CD4-positive, CD25-positive, alpha-beta regulatory T cell (primary cell): ENCODE measurements around the gene MLIP. TPM values are rescaled to one million over a fixed set of nuclear protein-coding genes. Genes with fewer than 3 reads are reported as not detected.
"Not testable (repeated sequence)": the region's sequence is repeated elsewhere in the genome, so short reads cannot be mapped to it uniquely, and the experiment has no call there.

ENCODE experiments used
- ATAC-seq, 2 donors: fragments of 150-1000 bp; cut with Tn5 transposase; one replicate each; pipeline ENCODE4 v1.10.0; 2021; ENCODE audit warnings: low read depth in 2 of 2, moderate number of reproducible peaks in 2 of 2, moderate library complexity in 1 of 2
- DNase-seq, 3 donors: peaks; one replicate each; pipeline versions ENCODE4 v3.0.0 to v3.0.0-alpha.2; 2012 to 2022; ENCODE audit warnings: mixed read lengths in 1 of 3
- H3K27ac ChIP-seq: one replicate; pipeline ENCODE4 v1.7.0; 2013; ENCODE audit warnings: mild to moderate bottlenecking, low read length; ENCODE audit not compliant: insufficient read depth, poor library complexity, severe bottlenecking
- H3K27me3 ChIP-seq: one replicate; pipeline ENCODE4 v1.7.0; 2013; ENCODE audit warnings: low read length; ENCODE audit not compliant: control insufficient read depth, insufficient read depth
- H3K36me3 ChIP-seq: one replicate; pipeline ENCODE4 v1.7.0; 2013; ENCODE audit warnings: mild to moderate bottlenecking, low read length, moderate library complexity; ENCODE audit not compliant: control insufficient read depth, insufficient read depth
- H3K4me1 ChIP-seq: 2 replicates; pipeline ENCODE4 v1.7.0; 2013; ENCODE audit warnings: mild to moderate bottlenecking, low read length; ENCODE audit not compliant: insufficient read depth, control insufficient read depth, poor library complexity, severe bottlenecking
- H3K4me3 ChIP-seq: one replicate; pipeline ENCODE4 v1.7.0; 2013; ENCODE audit warnings: low read depth, mild to moderate bottlenecking, low read length, moderate library complexity
- H3K9me3 ChIP-seq, 2 experiments: 1 replicate in 1 of 2; 2 replicates in 1 of 2; pipeline ENCODE4 v1.7.0; 2013; ENCODE audit warnings: low read length in 2 of 2, mild to moderate bottlenecking in 1 of 2, moderate library complexity in 1 of 2; ENCODE audit not compliant: control insufficient read depth in 2 of 2
- H3K27ac Mint-ChIP-seq, 3 donors: one replicate each; pipeline ENCODE4 v1.8.0; 2020 to 2022; ENCODE audit warnings: mild to moderate bottlenecking in 3 of 3, mixed read lengths in 3 of 3, moderate library complexity in 2 of 3
- H3K27me3 Mint-ChIP-seq: one replicate; pipeline ENCODE4 v1.8.0; 2022; ENCODE audit warnings: mild to moderate bottlenecking, mixed read lengths
- H3K36me3 Mint-ChIP-seq: one replicate; pipeline ENCODE4 v1.8.0; 2020; ENCODE audit warnings: mixed read lengths
- H3K4me1 Mint-ChIP-seq, 4 donors: one replicate each; pipeline ENCODE4 v1.8.0; 2020 to 2022; ENCODE audit warnings: mixed read lengths in 4 of 4, mild to moderate bottlenecking in 1 of 4
- H3K4me3 Mint-ChIP-seq, 4 donors: one replicate each; pipeline ENCODE4 v1.8.0; 2020 to 2022; ENCODE audit warnings: mild to moderate bottlenecking in 4 of 4, mixed read lengths in 4 of 4, moderate library complexity in 3 of 4
- H3K9me3 Mint-ChIP-seq, 7 donors: one replicate each; pipeline ENCODE4 v1.8.0; 2020 to 2022; ENCODE audit warnings: mixed read lengths in 7 of 7, mild to moderate bottlenecking in 3 of 7, moderate library complexity in 2 of 7
- polyA plus RNA-seq, 4 donors: library from polyadenylated mRNA; unstranded; fragments of 300-500 nt; fragmentation: Illumina TruSeq; gene quantifications; one replicate each; pipeline ENCODE4 v1.2.3, GENCODE V29; 2021
- total RNA-seq: library from RNA; stranded (reverse); gene quantifications from one replicate; pipeline ENCODE4 v1.2.3, GENCODE V29; 2022

Gene MLIP
- total and polyA plus RNA-seq, 5 donors from 2014 or later: not detected

- H3K9me3 ChIP-seq: no peaks in the 10 kb centered on the region
- DNase-seq (no peak), ATAC-seq (no peak)
- peak overlapping the region in 1 of 3 donors; percentile 0 for H3K27ac Mint-ChIP-seq
- H3K4me1 ChIP-seq: no peaks in the 10 kb centered on the region
- no peaks in the 10 kb centered on the region for H3K36me3 Mint-ChIP-seq
- H3K27ac ChIP-seq: no peak overlapping the region
- peaks cover 0 to 4% (median 1%) of the 10 kb centered on the region in 7 donors for H3K9me3 Mint-ChIP-seq
- no peak overlapping the region for H3K4me3 ChIP-seq
- no peaks in the 10 kb centered on the region for H3K36me3 ChIP-seq
- H3K27me3 Mint-ChIP-seq: no peaks in the 10 kb centered on the region
- H3K27me3 ChIP-seq: no peaks in the 10 kb centered on the region
- H3K4me3 Mint-ChIP-seq: no peak overlapping the region
- no peaks in the 10 kb centered on the region for H3K4me1 Mint-ChIP-seq
These were observed 127.2 kb downstream of the MLIP start for GRCh38 chr6:54238396-54238795.

DNA sequence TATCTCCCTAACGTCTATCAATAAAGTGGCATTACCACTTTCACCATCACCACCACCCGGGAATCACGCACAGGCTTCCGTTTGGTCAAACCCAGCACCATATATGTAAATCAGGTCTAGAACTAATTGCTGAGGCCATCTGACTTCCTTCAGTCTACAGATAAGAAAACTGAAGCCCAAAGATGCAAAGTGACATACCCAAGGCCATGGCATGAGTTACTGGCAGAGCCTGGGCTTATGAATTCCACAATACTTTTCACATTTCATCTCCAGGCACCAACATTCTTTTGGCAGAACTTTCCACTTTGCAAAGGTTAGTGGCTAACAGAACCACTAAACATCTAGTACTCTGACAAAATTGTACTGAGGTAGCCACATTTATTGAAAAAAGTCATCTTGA lies 132.5 kb downstream of the MLIP start:
- Histone ChIP-seq H3K36me3 (no peaks in the 10 kb centered on the region), H3K9me3 (no peaks in the 10 kb centered on the region), H3K27me3 (no peaks in the 10 kb centered on the region), H3K4me1 (no peaks in the 10 kb centered on the region), H3K4me3 (no peak overlapping the region), H3K27ac (no peak overlapping the region)
- DNase-seq (no peak), ATAC-seq (no peak)
- H3K9me3 Mint-ChIP-seq: peaks cover 0 to 3% (median 0%) of the 10 kb centered on the region in 7 donors
- no peaks in the 10 kb centered on the region for H3K4me1 Mint-ChIP-seq
- H3K27ac Mint-ChIP-seq: no peak overlapping the region
- H3K36me3 Mint-ChIP-seq: no peaks in the 10 kb centered on the region
- H3K4me3 Mint-ChIP-seq: no peak overlapping the region
- no peaks in the 10 kb centered on the region for H3K27me3 Mint-ChIP-seq

GRCh38 chr6:54244430-54244829 lies 133.2 kb downstream of the MLIP start:
- Histone ChIP-seq H3K4me1 (no peaks in the 10 kb centered on the region), H3K27ac (no peak overlapping the region), H3K4me3 (no peak overlapping the region), H3K9me3 (no peaks in the 10 kb centered on the region), H3K27me3 (no peaks in the 10 kb centered on the region), H3K36me3 (no peaks in the 10 kb centered on the region)
- DNase-seq (no peak), ATAC-seq (no peak)
- Mint-ChIP-seq H3K4me3 (no peak overlapping the region), H3K36me3 (no peaks in the 10 kb centered on the region), H3K27ac (no peak overlapping the region), H3K9me3 (peaks cover 0 to 3% (median 0%) of the 10 kb centered on the region in 7 donors), H3K4me1 (no peaks in the 10 kb centered on the region), H3K27me3 (no peaks in the 10 kb centered on the region)

- Mint-ChIP-seq H3K27ac (peak overlapping the region in 1 of 3 donors; percentile 23), H3K4me3 (no peak overlapping the region), H3K36me3 (no peaks in the 10 kb centered on the region), H3K27me3 (no peaks in the 10 kb centered on the region), H3K4me1 (no peaks in the 10 kb centered on the region), H3K9me3 (peaks cover 0 to 2% (median 0%) of the 10 kb centered on the region in 7 donors)
- H3K27ac ChIP-seq: no peak overlapping the region
- no peaks in the 10 kb centered on the region for H3K4me1 ChIP-seq
- no peaks in the 10 kb centered on the region for H3K36me3 ChIP-seq
- H3K4me3 ChIP-seq: no peak overlapping the region
- H3K27me3 ChIP-seq: no peaks in the 10 kb centered on the region
- ATAC-seq (no peak), DNase-seq (no peak)
- no peaks in the 10 kb centered on the region for H3K9me3 ChIP-seq
These were observed 134.0 kb downstream of the MLIP start for GRCh38 chr6:54245265-54245664.

GRCh38 chr6:54248319-54248718 lies 137.1 kb downstream of the MLIP start:
- H3K9me3 ChIP-seq: no peaks in the 10 kb centered on the region
- Mint-ChIP-seq H3K9me3 (peaks cover 0 to 5% (median 0%) of the 10 kb centered on the region in 7 donors), H3K4me3 (no peak overlapping the region), H3K27me3 (no peaks in the 10 kb centered on the region), H3K4me1 (no peaks in the 10 kb centered on the region), H3K36me3 (no peaks in the 10 kb centered on the region), H3K27ac (no peak overlapping the region)
- no peaks in the 10 kb centered on the region for H3K36me3 ChIP-seq
- H3K27ac ChIP-seq: no peak overlapping the region
- no peaks in the 10 kb centered on the region for H3K4me1 ChIP-seq
- ATAC-seq (no peak), DNase-seq (no peak)
- H3K4me3 ChIP-seq: no peak overlapping the region
- no peaks in the 10 kb centered on the region for H3K27me3 ChIP-seq

GRCh38 chr6:54248994-54249393 lies 137.8 kb downstream of the MLIP start:
- no peaks in the 10 kb centered on the region for H3K36me3 ChIP-seq
- Mint-ChIP-seq H3K36me3 (no peaks in the 10 kb centered on the region), H3K9me3 (peaks cover 0 to 6% (median 0%) of the 10 kb centered on the region in 7 donors), H3K27me3 (no peaks in the 10 kb centered on the region), H3K27ac (no peak overlapping the region), H3K4me1 (no peaks in the 10 kb centered on the region), H3K4me3 (no peak overlapping the region)
- H3K27ac ChIP-seq: no peak overlapping the region
- H3K4me3 ChIP-seq: no peak overlapping the region
- DNase-seq (no peak), ATAC-seq (no peak)
- H3K27me3 ChIP-seq: no peaks in the 10 kb centered on the region
- no peaks in the 10 kb centered on the region for H3K9me3 ChIP-seq
- no peaks in the 10 kb centered on the region for H3K4me1 ChIP-seq

DNA sequence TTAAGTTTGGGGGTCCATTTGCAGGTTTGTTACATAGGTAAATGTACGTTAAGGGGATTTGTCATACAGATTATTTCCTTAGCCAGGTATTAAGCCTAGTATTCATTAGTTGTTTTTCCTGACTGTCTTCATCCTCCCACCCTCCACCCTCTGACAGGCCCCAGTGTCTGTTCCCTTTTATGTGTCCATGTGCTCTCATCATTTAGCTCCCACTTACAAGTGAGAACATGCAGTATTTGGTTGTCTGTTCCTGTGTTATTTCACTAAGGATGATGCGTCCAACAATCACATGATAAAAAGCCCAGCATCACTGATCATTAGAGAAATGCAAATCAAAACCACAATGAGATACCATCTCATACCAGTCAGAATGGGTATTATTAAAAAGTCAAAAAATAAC lies 138.6 kb downstream of the MLIP start:
- H3K4me1 ChIP-seq, H3K27ac Mint-ChIP-seq, H3K4me1 Mint-ChIP-seq, H3K4me3 ChIP-seq, H3K36me3 ChIP-seq, DNase-seq, H3K27me3 Mint-ChIP-seq, ATAC-seq, H3K36me3 Mint-ChIP-seq, H3K4me3 Mint-ChIP-seq, H3K9me3 ChIP-seq, H3K27me3 ChIP-seq, H3K27ac ChIP-seq, H3K9me3 Mint-ChIP-seq: not testable (repeated sequence)

DNA sequence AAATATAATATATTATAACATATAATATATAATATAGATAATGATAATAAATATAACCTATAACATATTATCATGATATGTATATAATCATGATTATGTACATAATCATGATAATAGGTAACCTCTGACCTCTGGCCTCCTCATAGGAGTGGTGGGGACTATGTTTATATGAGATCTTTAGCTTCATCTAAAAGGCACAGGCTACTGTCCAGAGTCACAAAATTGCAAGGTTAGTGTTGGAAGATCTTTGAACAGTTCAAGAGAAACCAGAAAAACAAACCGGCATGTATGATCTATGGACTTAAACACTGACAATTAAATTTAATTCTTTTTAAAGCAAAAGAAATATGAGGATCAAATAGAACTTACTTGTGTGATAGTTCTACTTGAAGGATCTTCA lies 141.3 kb downstream of the MLIP start:
- ATAC-seq (no peak), DNase-seq (no peak)
- Histone ChIP-seq H3K36me3 (no peaks in the 10 kb centered on the region), H3K4me3 (no peak overlapping the region), H3K27me3 (no peaks in the 10 kb centered on the region), H3K27ac (no peak overlapping the region), H3K4me1 (no peaks in the 10 kb centered on the region), H3K9me3 (no peaks in the 10 kb centered on the region)
- Mint-ChIP-seq H3K4me3 (no peak overlapping the region), H3K4me1 (no peaks in the 10 kb centered on the region), H3K27me3 (no peaks in the 10 kb centered on the region), H3K9me3 (peaks cover 0 to 6% (median 2%) of the 10 kb centered on the region in 7 donors), H3K27ac (no peak overlapping the region), H3K36me3 (no peaks in the 10 kb centered on the region)
